Stimulated activated CD4-positive, alpha-beta T cell treated with anti-CD3 and anti-CD28 coated beads, TNF-alpha, amount 100 ng/mL, for 48 hours (primary cell): ENCODE results near the gene ZNF366.

Experiments
- DNase-seq, 3 donors: peaks; one replicate each; pipeline ENCODE4 v3.0.0-alpha.2; 2020; ENCODE audit warnings: low read depth in 3 of 3

The ZNF366 gene

GRCh38 chr5:72402959-72403628 lies 104.1 kb downstream of the ZNF366 start:
- no peak for DNase-seq

DNA sequence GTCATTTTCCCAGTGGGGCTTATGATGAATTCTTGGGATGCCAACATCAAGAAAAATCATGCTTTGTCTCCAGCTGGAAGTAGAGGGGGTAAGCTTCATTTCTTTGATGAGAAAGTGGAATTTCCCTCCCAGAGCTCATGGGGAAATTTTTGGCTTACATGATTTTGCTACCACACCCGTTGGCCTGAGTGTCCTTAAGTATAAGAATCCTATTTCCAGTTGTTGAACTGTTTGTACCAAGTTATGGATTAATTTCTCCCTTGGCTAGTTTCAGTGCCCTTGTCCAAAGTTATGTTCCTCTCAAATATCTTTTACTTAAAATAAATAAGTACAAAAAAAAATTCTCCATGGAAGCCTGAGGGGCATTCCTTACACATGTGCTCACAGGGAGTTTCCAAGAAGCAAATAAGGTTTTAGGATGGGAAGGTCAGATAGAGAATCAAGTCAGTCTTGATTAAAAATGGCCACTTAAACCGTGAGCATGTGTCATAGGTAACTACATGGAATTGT lies 104.8 kb downstream of the ZNF366 start:
- no peak for DNase-seq

DNA sequence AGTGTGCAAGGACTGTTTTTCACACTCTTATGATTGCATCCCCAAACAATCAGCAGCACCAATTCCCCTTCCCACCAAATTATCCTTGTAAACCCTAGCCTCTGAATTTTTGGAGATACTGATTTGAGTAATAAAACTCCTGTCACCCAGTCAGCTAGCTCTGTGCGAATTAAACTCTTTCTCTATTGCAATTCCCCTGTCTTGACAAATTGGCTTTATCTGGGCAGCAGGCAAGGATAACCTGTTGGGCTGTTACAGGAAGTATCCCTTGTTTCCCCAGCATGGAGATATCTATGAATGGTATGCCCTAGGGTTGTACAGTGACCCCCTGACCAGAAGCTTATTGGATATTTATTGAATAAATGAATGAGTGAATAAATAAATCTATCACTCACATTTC lies 106.3 kb downstream of the ZNF366 start:
- DNase-seq = no peak

DNA sequence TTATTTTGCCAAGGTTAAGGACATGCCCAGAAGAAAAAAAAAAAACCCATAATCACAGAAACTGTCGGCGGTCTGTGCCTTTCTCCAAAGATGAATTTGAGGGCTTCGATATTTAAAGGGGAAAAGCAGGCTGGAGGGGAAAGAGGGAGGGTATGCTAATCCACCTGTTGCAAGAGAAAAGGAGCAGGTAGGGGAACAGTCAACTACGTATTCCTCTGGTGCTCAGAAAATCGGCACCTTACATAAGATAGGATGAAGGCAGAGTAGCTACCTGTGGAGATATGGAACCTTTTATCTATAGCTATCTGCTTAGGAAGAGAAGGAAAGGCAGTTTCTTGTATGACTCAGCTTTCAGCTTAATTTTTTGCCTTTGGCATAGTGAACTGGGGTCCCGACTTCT lies 109.4 kb downstream of the ZNF366 start:
- no peak for DNase-seq

- DNase-seq = no peak
Observed at GRCh38 chr5:72394688-72395087, 112.5 kb downstream of the ZNF366 start.

DNA sequence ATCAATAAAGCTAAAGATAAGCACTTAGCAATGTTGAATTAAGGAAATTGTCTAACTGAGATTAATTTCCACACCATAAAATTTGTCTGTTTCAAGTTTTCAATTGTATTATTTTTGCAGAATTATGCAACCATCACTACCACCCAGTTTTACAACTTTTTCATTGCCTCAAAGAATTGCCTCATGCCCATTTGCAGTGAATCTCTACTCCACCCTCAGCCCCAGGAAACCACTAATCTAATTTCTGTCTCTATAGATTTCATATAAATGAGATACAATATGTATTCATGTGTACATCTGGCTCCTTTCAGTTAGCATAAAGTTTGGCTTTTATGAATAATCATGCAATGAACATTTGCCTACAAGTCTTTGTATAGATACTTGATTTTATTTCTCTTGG lies 114.2 kb downstream of the ZNF366 start:
- DNase-seq = no peak
